ENCODE data around the gene CASP10. TPM values are rescaled to one million over a fixed set of nuclear protein-coding genes. Genes with fewer than 3 reads are reported as not detected.
"Not testable (repeated sequence)": the region's sequence is repeated elsewhere in the genome, so short reads cannot be mapped to it uniquely, and the experiment has no call there.

Gene CASP10
- total and polyA plus RNA-seq, 4 donors = 8.9 to 74.4 (median 16.7) TPM

- no peak for DNase-seq
- no peak for ATAC-seq (ENCODE audit: insufficient read depth, low FRiP score)
- H3K27ac ChIP-seq (ENCODE audit: low read depth in 1 of 2, low read length in 1 of 2) = peak overlapping the region in 1 of 2 donors; percentile 26
- no peak overlapping the region for H3K9ac ChIP-seq (ENCODE audit: insufficient read depth in 1 of 2, low read length in 2 of 2)
- H3K4me1 ChIP-seq (ENCODE audit: control insufficient read depth in 5 of 5, insufficient read depth in 5 of 5, low read length in 5 of 5) = peaks cover 0 to 16% (median 2%) of the 10 kb centered on the region in 5 donors
- TF ChIP-seq CTCF (IDR thresholded peaks at IDR 0.05; ENCODE audit: control extremely low read depth, extremely low read depth) = no peak
- no peaks in the 10 kb centered on the region for H3K27me3 ChIP-seq (ENCODE audit: control insufficient read depth in 3 of 3, insufficient read depth in 3 of 3, low read length in 2 of 3)
- peaks cover 32 to 48% (median 36%) of the 10 kb centered on the region in 4 donors for H3K36me3 ChIP-seq (ENCODE audit: control insufficient read depth in 4 of 4, insufficient read depth in 4 of 4, low read length in 4 of 4)
- no peaks in the 10 kb centered on the region for H3K9me3 ChIP-seq (ENCODE audit: control insufficient read depth in 4 of 4, insufficient read depth in 3 of 4, low read length in 3 of 4)
- WGBS, 2 donors = 97% methylated on average over 28 of the region's 28 CpGs
- no peak overlapping the region for H3K4me3 ChIP-seq
Measured at GRCh38 chr2:201137505-201138400, 45.2 kb upstream of the CASP10 start.

- no peaks in the 10 kb centered on the region for H3K27me3 ChIP-seq (ENCODE audit: control insufficient read depth in 3 of 3, insufficient read depth in 3 of 3, low read length in 2 of 3)
- no peak overlapping the region for H3K9ac ChIP-seq (ENCODE audit: insufficient read depth in 1 of 2, low read length in 2 of 2)
- ATAC-seq (ENCODE audit: insufficient read depth, low FRiP score) = no peak
- no peak for TF ChIP-seq CTCF (IDR thresholded peaks at IDR 0.05; ENCODE audit: control extremely low read depth, extremely low read depth)
- no peak for DNase-seq
- WGBS, 2 donors = 90 to 94% methylated on average over 15 of the region's 15 CpGs
- H3K36me3 ChIP-seq (ENCODE audit: control insufficient read depth in 4 of 4, insufficient read depth in 4 of 4, low read length in 4 of 4) = peaks cover 27 to 43% (median 34%) of the 10 kb centered on the region in 4 donors
- peak overlapping the region; percentile 41 to 86 for H3K27ac ChIP-seq (ENCODE audit: low read depth in 1 of 2, low read length in 1 of 2)
- no peaks in the 10 kb centered on the region for H3K9me3 ChIP-seq (ENCODE audit: control insufficient read depth in 4 of 4, insufficient read depth in 3 of 4, low read length in 3 of 4)
- H3K4me3 ChIP-seq = no peak overlapping the region
- H3K4me1 ChIP-seq (ENCODE audit: control insufficient read depth in 5 of 5, insufficient read depth in 5 of 5, low read length in 5 of 5) = peaks cover 0 to 14% (median 0%) of the 10 kb centered on the region in 5 donors
Measured at GRCh38 chr2:201138401-201138970, 44.5 kb upstream of the CASP10 start.

GRCh38 chr2:201138986-201139781 lies 43.8 kb upstream of the CASP10 start:
- H3K27ac ChIP-seq (ENCODE audit: low read depth in 1 of 2, low read length in 1 of 2) = peak overlapping the region; percentile 41 to 86
- not testable (repeated sequence) for H3K9me3 ChIP-seq (ENCODE audit: control insufficient read depth in 4 of 4, insufficient read depth in 3 of 4, low read length in 3 of 4); DNase-seq; H3K4me3 ChIP-seq; ATAC-seq (ENCODE audit: insufficient read depth, low FRiP score); H3K9ac ChIP-seq (ENCODE audit: insufficient read depth in 1 of 2, low read length in 2 of 2); H3K27me3 ChIP-seq (ENCODE audit: control insufficient read depth in 3 of 3, insufficient read depth in 3 of 3, low read length in 2 of 3)
- 49 to 53% methylated on average over 10 to 12 of the region's 14 CpGs for WGBS, 2 donors
- H3K4me1 ChIP-seq (ENCODE audit: control insufficient read depth in 5 of 5, insufficient read depth in 5 of 5, low read length in 5 of 5) = peaks cover 0 to 14% (median 0%) of the 10 kb centered on the region in 5 donors
- peaks cover 27 to 44% (median 34%) of the 10 kb centered on the region in 4 donors for H3K36me3 ChIP-seq (ENCODE audit: control insufficient read depth in 4 of 4, insufficient read depth in 4 of 4, low read length in 4 of 4)
